GM12878 (cell line): ENCODE results near the gene DEUP1. TPM values are rescaled to one million over a fixed set of nuclear protein-coding genes. Genes with fewer than 3 reads are reported as not detected.

Experiments used
- ATAC-seq: fragments of 200-7000 bp; cut with Tn5 transposase; 3 replicates; pipeline ENCODE4 v1.9.1; 2020; ENCODE audit warnings: mild to moderate bottlenecking, moderate library complexity
- BruUV-seq: library from RNA; stranded (reverse); fragments of 400-500 nt; replicated peaks from 2 replicates; lab custom pipeline; 2021; lab: Mats Ljungman, UMichigan
- CTCF ChIA-PET: fragments of 300-600 bp; sonication (Branson Sonifier 250); formaldehyde crosslinking; extraction: SDS; loops from one replicate; lab custom pipeline; 2021; ENCODE audit warnings: inconsistent platforms; lab: Yijun Ruan, JAX
- POLR2A ChIA-PET: fragments of 350-600 bp; formaldehyde crosslinking; extraction: SDS; loops from one replicate; lab custom pipeline; 2021; ENCODE audit warnings: inconsistent platforms; lab: Charles Lee
- RAD21 ChIA-PET: fragments of 300-600 bp; sonication (Branson Sonifier 250); formaldehyde crosslinking; loops from one replicate; lab custom pipeline; 2023; ENCODE audit warnings: antibody characterized with exemption; ENCODE audit not compliant: unreplicated experiment; lab: Charles Lee
- SMC1A ChIA-PET: fragments of 300-600 bp; sonication (Branson Sonifier 250); formaldehyde crosslinking; loops from one replicate; lab custom pipeline; 2023; ENCODE audit not compliant: unreplicated experiment, uncharacterized antibody; lab: Charles Lee
- DNase-seq: peaks from one replicate; pipeline ENCODE4 v3.0.0-alpha.2; 2011; ENCODE audit warnings: low read depth, low spot score
- FAIRE-seq: peaks from 3 replicates; lab custom pipeline; 2011; peaks lifted over from hg19 to GRCh38; lab: Jason Lieb, UNC
- H2AFZ ChIP-seq: 2 replicates; pipeline ENCODE4 v1.6.0; 2011; ENCODE audit warnings: low read depth, low read length, control low read depth; ENCODE audit not compliant: control insufficient read depth
- H3K27ac ChIP-seq: 2 replicates; pipeline ENCODE4 v1.5.1; 2011; ENCODE audit warnings: control low read depth; ENCODE audit not compliant: control insufficient read depth, insufficient read depth
- H3K27me3 ChIP-seq, 2 experiments: replicated peaks in 1 of 2; 2 replicates each; pipeline versions ENCODE4 v1.6.0 to v1.6.1; 2011; ENCODE audit warnings: low read length in 1 of 2; ENCODE audit not compliant: control insufficient read depth in 2 of 2, insufficient read depth in 2 of 2
- H3K36me3 ChIP-seq, 2 experiments: 2 replicates each; pipeline ENCODE4 v1.5.1; 2011; ENCODE audit warnings: low read length in 1 of 2; ENCODE audit not compliant: control insufficient read depth in 2 of 2, insufficient read depth in 2 of 2
- H3K4me1 ChIP-seq: 2 replicates; pipeline ENCODE4 v1.6.1; 2011; ENCODE audit warnings: mild to moderate bottlenecking, low read length, moderate library complexity, mixed read lengths; ENCODE audit not compliant: control insufficient read depth, insufficient read depth
- H3K4me2 ChIP-seq: 2 replicates; pipeline ENCODE4 v1.6.0; 2011; ENCODE audit warnings: control low read depth; ENCODE audit not compliant: control insufficient read depth, insufficient read depth
- H3K4me3 ChIP-seq: fragments of 200-600 bp; sonication (generic); 2 replicates; pipeline ENCODE4 v1.5.1; 2016
- H3K79me2 ChIP-seq: 2 replicates; pipeline ENCODE4 v1.6.0; 2011; ENCODE audit warnings: low read length; ENCODE audit not compliant: control insufficient read depth, insufficient read depth
- H3K9ac ChIP-seq: 2 replicates; pipeline ENCODE4 v1.8.0; 2011; ENCODE audit warnings: low read length, control low read depth, mixed read lengths; ENCODE audit not compliant: control insufficient read depth, insufficient read depth
- H3K9me3 ChIP-seq: replicated peaks from 3 replicates; pipeline ENCODE4 v1.5.1; 2011; ENCODE audit warnings: mild to moderate bottlenecking, low read length; ENCODE audit not compliant: control insufficient read depth, insufficient read depth
- H4K20me1 ChIP-seq: 2 replicates; pipeline ENCODE4 v1.6.0; 2011; ENCODE audit not compliant: control insufficient read depth, insufficient read depth
- BACH1 ChIP-seq: fragments of 450-650 bp; IDR thresholded peaks from 2 replicates; pipeline ENCODE4 v1.6.1; 2017; ENCODE audit warnings: mild to moderate bottlenecking, borderline replicate concordance
- CBFB ChIP-seq: IDR thresholded peaks from 2 replicates; pipeline ENCODE4 v1.6.1; 2016; ENCODE audit warnings: antibody characterized with exemption, low read depth
- CBX5 ChIP-seq: sonication (generic); IDR thresholded peaks from 2 replicates; pipeline ENCODE4 v1.6.1; 2016; ENCODE audit warnings: low read depth, moderate library complexity, mild to moderate bottlenecking, inconsistent platforms
- HDAC2 ChIP-seq: fragments of 200-600 bp; sonication (generic); IDR thresholded peaks from 2 replicates; pipeline ENCODE4 v1.6.1; 2017
- MEF2A ChIP-seq: IDR thresholded peaks from 2 replicates; pipeline ENCODE4 v1.6.1; 2011; ENCODE audit warnings: low read depth, mild to moderate bottlenecking, low read length, moderate library complexity; ENCODE audit not compliant: insufficient read depth
- NBN ChIP-seq: fragments of 450-650 bp; IDR thresholded peaks from 2 replicates; pipeline ENCODE4 v1.6.1; 2016
- NR2F1 ChIP-seq: fragments of 450-650 bp; conservative IDR thresholded peaks from 2 replicates; pipeline ENCODE4 v1.6.1; 2017; ENCODE audit warnings: mild to moderate bottlenecking
- PAX8 ChIP-seq: fragments of 450-650 bp; IDR thresholded peaks from 2 replicates; pipeline ENCODE4 v1.6.1; 2017; ENCODE audit warnings: mild to moderate bottlenecking, moderate library complexity
- RCOR1 ChIP-seq: conservative IDR thresholded peaks from 2 replicates; pipeline ENCODE4 v1.6.1; 2012; ENCODE audit warnings: low read depth, low read length, improper control_type of control experiment
- RELA ChIP-seq: fragments of 450-650 bp; IDR thresholded peaks from 2 replicates; pipeline ENCODE4 v1.8.0; 2014; ENCODE audit warnings: borderline replicate concordance; ENCODE audit not compliant: partially characterized antibody
- SIN3A ChIP-seq: IDR thresholded peaks from 2 replicates; pipeline ENCODE4 v1.6.1; 2012; ENCODE audit warnings: low read depth, low read length, improper control_type of control experiment
- SREBF1 ChIP-seq: IDR thresholded peaks from 2 replicates; pipeline ENCODE4 v1.6.1; 2012; ENCODE audit warnings: mild to moderate bottlenecking, low read length
- TAF1 ChIP-seq: IDR thresholded peaks from 2 replicates; pipeline ENCODE4 v1.6.1; 2011; ENCODE audit warnings: mild to moderate bottlenecking, low read depth, low read length, borderline replicate concordance
- WRNIP1 ChIP-seq: IDR thresholded peaks from 2 replicates; pipeline ENCODE4 v1.6.1; 2011; ENCODE audit warnings: low read depth, low read length, improper control_type of control experiment, borderline replicate concordance
- in situ Hi-C: fragments of 300-500 bp; cut with MboI; formaldehyde crosslinking; loops from 9 replicates; pipeline ENCODE4 v1.14.3; 2018; ENCODE audit warnings: mixed read lengths
- intact Hi-C: fragments of 100-400 bp; cut with micrococcal nuclease; formaldehyde crosslinking; loops from one replicate; pipeline ENCODE4 v1.14.2; 2022; ENCODE audit not compliant: unreplicated experiment
- polyA plus RNA-seq, 11 experiments: library from polyadenylated mRNA; depleted of rRNA in 4 of 11; unstranded in 6 of 11; stranded (reverse) in 5 of 11; fragments of >200 nt; fragmentation: Nextera tagmentation in 4 of 11; fragmentation: Illumina TruSeq in 1 of 11; extraction: Ambion mirVana in 4 of 11; extraction: Trizol in 1 of 11; gene quantifications; 1 replicate in 1 of 11; 2 replicates in 10 of 11; pipeline versions ENCODE4 v1.2.1 to v1.2.3, GENCODE V29; 2011 to 2016; ENCODE audit warnings: inconsistent platforms in 2 of 11, missing spikeins in 2 of 11, low read depth in 1 of 11
- total RNA-seq, 4 experiments: library from RNA; depleted of rRNA in 3 of 4; stranded (reverse); fragments of >200 nt in 3 of 4; fragmentation: Illumina TruSeq in 1 of 4; extraction: Trizol in 1 of 4; gene quantifications; 2 replicates each; pipeline versions ENCODE4 v1.2.1 to v1.2.3, GENCODE V29; 2013 to 2021
- TF ChIP-seq, protein P1 (sequence below): IDR thresholded peaks from 2 replicates; pipeline ENCODE4 v1.6.1; 2011; ENCODE audit warnings: low read depth, low read length, improper control_type of control experiment, borderline replicate concordance
- TF ChIP-seq, protein P2 (sequence below): IDR thresholded peaks from 2 replicates; pipeline ENCODE4 v1.6.1; 2012; ENCODE audit warnings: low read depth, low read length, improper control_type of control experiment
- TF ChIP-seq, protein P3 (sequence below), 3 experiments: IDR thresholded peaks in 2 of 3; conservative IDR thresholded peaks in 1 of 3; 2 replicates each; pipeline ENCODE4 v1.5.1; 2011; ENCODE audit warnings: low read depth in 3 of 3, low read length in 3 of 3, mild to moderate bottlenecking in 3 of 3, control low read depth in 2 of 3, moderate library complexity in 2 of 3, inconsistent platforms in 1 of 3, mixed read lengths in 1 of 3; ENCODE audit not compliant: control insufficient read depth in 2 of 3, insufficient read depth in 1 of 3; ENCODE audit errors: extremely low read depth in 1 of 3
- TF ChIP-seq, protein P4 (sequence below): fragments of 450-650 bp; IDR thresholded peaks from 2 replicates; pipeline ENCODE4 v1.6.1; 2014; ENCODE audit warnings: mild to moderate bottlenecking
- TF ChIP-seq, protein P5 (sequence below): IDR thresholded peaks from 2 replicates; pipeline ENCODE4 v1.6.1; 2011; ENCODE audit warnings: low read depth, mild to moderate bottlenecking, low read length, moderate library complexity, borderline replicate concordance; ENCODE audit errors: extremely low read depth
- TF ChIP-seq, protein P6 (sequence below): fragments of 450-650 bp; IDR thresholded peaks from 2 replicates; pipeline ENCODE4 v1.6.1; 2017; ENCODE audit warnings: low read depth, mild to moderate bottlenecking, moderate library complexity

The DEUP1 gene
- total and polyA plus RNA-seq, 10 of the 15 experiments (the other 5 are each of a cell fraction or from before 2014, with no cell fraction given), result 0.12 TPM; not detected in 9

DNA sequence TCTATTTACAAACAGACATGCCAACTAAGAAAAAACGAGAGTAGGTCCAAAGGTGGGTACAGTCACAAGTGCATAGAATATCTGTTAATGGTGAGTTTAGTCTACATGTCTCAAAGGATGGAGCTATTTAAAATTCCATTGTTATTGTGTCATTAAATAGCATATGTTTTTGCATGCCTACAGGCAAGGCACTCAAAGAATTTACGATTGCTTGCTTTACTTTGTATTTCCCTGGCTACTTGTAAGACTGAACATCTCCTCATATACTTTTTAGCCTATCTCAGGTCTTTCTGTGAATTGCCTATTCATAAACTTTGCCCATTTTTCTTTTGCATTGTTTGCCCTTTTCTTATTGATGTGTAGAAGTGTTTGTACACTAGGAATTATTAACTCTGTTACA is 39.7 kb downstream of the DEUP1 start (continued):
- no peak for TF ChIP-seq RELA
- TF ChIP-seq TAF1, result no peak
- TF ChIP-seq CBX5, result no peak
- no peak for TF ChIP-seq BACH1
- TF ChIP-seq SREBF1, result no peak
- no peak for TF ChIP-seq NBN
- no peak for TF ChIP-seq NR2F1
- no peak for TF ChIP-seq MEF2A
- TF ChIP-seq, protein P1, sequence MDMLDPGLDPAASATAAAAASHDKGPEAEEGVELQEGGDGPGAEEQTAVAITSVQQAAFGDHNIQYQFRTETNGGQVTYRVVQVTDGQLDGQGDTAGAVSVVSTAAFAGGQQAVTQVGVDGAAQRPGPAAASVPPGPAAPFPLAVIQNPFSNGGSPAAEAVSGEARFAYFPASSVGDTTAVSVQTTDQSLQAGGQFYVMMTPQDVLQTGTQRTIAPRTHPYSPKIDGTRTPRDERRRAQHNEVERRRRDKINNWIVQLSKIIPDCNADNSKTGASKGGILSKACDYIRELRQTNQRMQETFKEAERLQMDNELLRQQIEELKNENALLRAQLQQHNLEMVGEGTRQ, result no peak
- no peak for TF ChIP-seq SIN3A
- TF ChIP-seq, protein P2, sequence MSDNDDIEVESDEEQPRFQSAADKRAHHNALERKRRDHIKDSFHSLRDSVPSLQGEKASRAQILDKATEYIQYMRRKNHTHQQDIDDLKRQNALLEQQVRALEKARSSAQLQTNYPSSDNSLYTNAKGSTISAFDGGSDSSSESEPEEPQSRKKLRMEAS, result no peak

DNA sequence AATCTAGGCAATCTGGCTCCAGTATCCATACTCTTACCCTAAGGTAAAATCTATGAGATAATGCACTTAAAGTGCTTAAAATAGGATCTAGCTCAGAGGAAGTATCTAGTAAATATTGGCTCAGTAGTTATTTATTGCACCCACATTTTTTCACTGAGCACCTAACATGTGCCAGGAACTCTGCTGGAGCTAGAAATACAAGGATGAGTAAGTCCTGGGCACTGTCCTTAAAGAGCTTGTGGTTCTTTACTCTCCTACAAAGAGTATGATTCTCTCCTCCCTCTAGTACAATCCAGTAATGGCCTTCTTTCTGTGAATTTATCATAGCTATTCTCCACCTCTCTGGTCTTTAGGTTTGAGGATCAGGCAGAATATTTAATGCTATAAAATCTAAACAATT is 59.2 kb downstream of the DEUP1 start:
- BruUV-seq, result no TSS peak
- intact Hi-C loops (no loop called here), in situ Hi-C loops (no loop called here)
- POLR2A ChIA-PET, result no interaction called here
- no peak overlapping the region for H3K4me3 ChIP-seq
- H3K9ac ChIP-seq, result no peak overlapping the region
- H3K79me2 ChIP-seq, result no peaks in the 10 kb centered on the region
- no peak overlapping the region for H2AFZ ChIP-seq
- H3K27me3 ChIP-seq, result no peaks in the 10 kb centered on the region
- no peak for FAIRE-seq
- SMC1A ChIA-PET, result interaction anchor here (1.1 kb wide), 2 partner anchors 9 to 10 kb away, joined by 3 to 4 read pairs; no protein-coding TSS in a partner anchor
- ATAC-seq, result no peak
- H3K4me1 ChIP-seq, result no peaks in the 10 kb centered on the region
- CTCF ChIA-PET, result no interaction called here
- RAD21 ChIA-PET, result interaction anchor here (1.6 kb wide), 1 partner anchor 152 kb away, joined by 4 read pairs; no protein-coding TSS in a partner anchor
- no peak overlapping the region for H3K4me2 ChIP-seq
- no peak overlapping the region for H3K27ac ChIP-seq
- DNase-seq, result no peak
- no peaks in the 10 kb centered on the region for H4K20me1 ChIP-seq
- H3K9me3 ChIP-seq, result no peaks in the 10 kb centered on the region
- H3K36me3 ChIP-seq, result no peaks in the 10 kb centered on the region
- TF ChIP-seq WRNIP1 (no peak), RCOR1 (no peak), CBFB (no peak), PAX8 (no peak), HDAC2 (no peak), NR2F1 (no peak)
- TF ChIP-seq, protein P3, sequence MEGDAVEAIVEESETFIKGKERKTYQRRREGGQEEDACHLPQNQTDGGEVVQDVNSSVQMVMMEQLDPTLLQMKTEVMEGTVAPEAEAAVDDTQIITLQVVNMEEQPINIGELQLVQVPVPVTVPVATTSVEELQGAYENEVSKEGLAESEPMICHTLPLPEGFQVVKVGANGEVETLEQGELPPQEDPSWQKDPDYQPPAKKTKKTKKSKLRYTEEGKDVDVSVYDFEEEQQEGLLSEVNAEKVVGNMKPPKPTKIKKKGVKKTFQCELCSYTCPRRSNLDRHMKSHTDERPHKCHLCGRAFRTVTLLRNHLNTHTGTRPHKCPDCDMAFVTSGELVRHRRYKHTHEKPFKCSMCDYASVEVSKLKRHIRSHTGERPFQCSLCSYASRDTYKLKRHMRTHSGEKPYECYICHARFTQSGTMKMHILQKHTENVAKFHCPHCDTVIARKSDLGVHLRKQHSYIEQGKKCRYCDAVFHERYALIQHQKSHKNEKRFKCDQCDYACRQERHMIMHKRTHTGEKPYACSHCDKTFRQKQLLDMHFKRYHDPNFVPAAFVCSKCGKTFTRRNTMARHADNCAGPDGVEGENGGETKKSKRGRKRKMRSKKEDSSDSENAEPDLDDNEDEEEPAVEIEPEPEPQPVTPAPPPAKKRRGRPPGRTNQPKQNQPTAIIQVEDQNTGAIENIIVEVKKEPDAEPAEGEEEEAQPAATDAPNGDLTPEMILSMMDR (IDR thresholded peaks at IDR 0.05 in 2 of 3, conservative IDR thresholded peaks at IDR 0.05 in 1 of 3; ENCODE audit: control insufficient read depth in 2 of 3, extremely low read depth in 1 of 3, insufficient read depth in 1 of 3, low read depth in 3 of 3, low read length in 3 of 3), result no peak
- TF ChIP-seq, protein P4, sequence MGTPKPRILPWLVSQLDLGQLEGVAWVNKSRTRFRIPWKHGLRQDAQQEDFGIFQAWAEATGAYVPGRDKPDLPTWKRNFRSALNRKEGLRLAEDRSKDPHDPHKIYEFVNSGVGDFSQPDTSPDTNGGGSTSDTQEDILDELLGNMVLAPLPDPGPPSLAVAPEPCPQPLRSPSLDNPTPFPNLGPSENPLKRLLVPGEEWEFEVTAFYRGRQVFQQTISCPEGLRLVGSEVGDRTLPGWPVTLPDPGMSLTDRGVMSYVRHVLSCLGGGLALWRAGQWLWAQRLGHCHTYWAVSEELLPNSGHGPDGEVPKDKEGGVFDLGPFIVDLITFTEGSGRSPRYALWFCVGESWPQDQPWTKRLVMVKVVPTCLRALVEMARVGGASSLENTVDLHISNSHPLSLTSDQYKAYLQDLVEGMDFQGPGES, result no peak
- TF ChIP-seq, protein P5, sequence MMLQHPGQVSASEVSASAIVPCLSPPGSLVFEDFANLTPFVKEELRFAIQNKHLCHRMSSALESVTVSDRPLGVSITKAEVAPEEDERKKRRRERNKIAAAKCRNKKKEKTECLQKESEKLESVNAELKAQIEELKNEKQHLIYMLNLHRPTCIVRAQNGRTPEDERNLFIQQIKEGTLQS, result no peak
- TF ChIP-seq, protein P6, sequence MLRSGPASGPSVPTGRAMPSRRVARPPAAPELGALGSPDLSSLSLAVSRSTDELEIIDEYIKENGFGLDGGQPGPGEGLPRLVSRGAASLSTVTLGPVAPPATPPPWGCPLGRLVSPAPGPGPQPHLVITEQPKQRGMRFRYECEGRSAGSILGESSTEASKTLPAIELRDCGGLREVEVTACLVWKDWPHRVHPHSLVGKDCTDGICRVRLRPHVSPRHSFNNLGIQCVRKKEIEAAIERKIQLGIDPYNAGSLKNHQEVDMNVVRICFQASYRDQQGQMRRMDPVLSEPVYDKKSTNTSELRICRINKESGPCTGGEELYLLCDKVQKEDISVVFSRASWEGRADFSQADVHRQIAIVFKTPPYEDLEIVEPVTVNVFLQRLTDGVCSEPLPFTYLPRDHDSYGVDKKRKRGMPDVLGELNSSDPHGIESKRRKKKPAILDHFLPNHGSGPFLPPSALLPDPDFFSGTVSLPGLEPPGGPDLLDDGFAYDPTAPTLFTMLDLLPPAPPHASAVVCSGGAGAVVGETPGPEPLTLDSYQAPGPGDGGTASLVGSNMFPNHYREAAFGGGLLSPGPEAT, result no peak
